Caco-2 (cell line): ENCODE results near the gene GPR157. TPM values are rescaled to one million over a fixed set of nuclear protein-coding genes. Genes with fewer than 3 reads are reported as not detected.

Experiments used
- BruUV-seq: library from RNA; stranded (reverse); fragments of 400-500 nt; replicated peaks from 2 replicates; lab custom pipeline; 2021; lab: Mats Ljungman, UMichigan
- CTCF ChIA-PET: fragments of 300-600 bp; sonication (Branson Sonifier 250); formaldehyde crosslinking; loops from one replicate; lab custom pipeline; 2022; ENCODE audit warnings: antibody characterized with exemption; lab: Charles Lee
- POLR2A ChIA-PET: fragments of 300-600 bp; sonication (Branson Sonifier 250); formaldehyde crosslinking; loops from one replicate; lab custom pipeline; 2022; ENCODE audit warnings: antibody characterized with exemption; lab: Charles Lee
- DNase-seq, 2 experiments: peaks; one replicate each; pipeline versions ENCODE4 v3.0.0 to v3.0.0-alpha.2; 2020 to 2022
- H3K27me3 ChIP-seq: replicated peaks from 2 replicates; pipeline ENCODE4 v1.6.0; 2011; ENCODE audit warnings: low read length; ENCODE audit not compliant: control insufficient read depth, insufficient read depth
- H3K36me3 ChIP-seq: 2 replicates; pipeline ENCODE4 v1.5.1; 2011; ENCODE audit warnings: low read length; ENCODE audit not compliant: control insufficient read depth, insufficient read depth
- H3K4me1 ChIP-seq: fragments of 250-450 bp; sonication (Bioruptor Pico); 2 replicates; pipeline ENCODE4 v1.5.1; 2020; ENCODE audit warnings: mild to moderate bottlenecking
- H3K4me3 ChIP-seq: 2 replicates; pipeline ENCODE4 v1.5.1; 2011; ENCODE audit warnings: low read depth, mild to moderate bottlenecking, control low read depth, low read length
- H3K9me3 ChIP-seq: fragments of 250-450 bp; sonication (Bioruptor Pico); 2 replicates; pipeline ENCODE4 v1.5.1; 2020; ENCODE audit warnings: mild to moderate bottlenecking, moderate library complexity
- H3K27ac Mint-ChIP-seq: one replicate; pipeline ENCODE4 v1.8.0; 2022; ENCODE audit warnings: mixed read lengths; ENCODE audit not compliant: unreplicated experiment
- H3K27me3 Mint-ChIP-seq: one replicate; pipeline ENCODE4 v1.8.0; 2022; ENCODE audit warnings: mixed read lengths; ENCODE audit not compliant: insufficient read depth, unreplicated experiment
- H3K36me3 Mint-ChIP-seq: one replicate; pipeline ENCODE4 v1.8.0; 2022; ENCODE audit warnings: mild to moderate bottlenecking, mixed read lengths; ENCODE audit not compliant: insufficient read depth, unreplicated experiment
- H3K4me1 Mint-ChIP-seq: one replicate; pipeline ENCODE4 v1.8.0; 2022; ENCODE audit warnings: low read depth, mixed read lengths; ENCODE audit not compliant: unreplicated experiment
- H3K4me3 Mint-ChIP-seq: one replicate; pipeline ENCODE4 v1.8.0; 2022; ENCODE audit warnings: mild to moderate bottlenecking, moderate library complexity, mixed read lengths; ENCODE audit not compliant: unreplicated experiment
- H3K9me3 Mint-ChIP-seq: one replicate; pipeline ENCODE4 v1.8.0; 2022; ENCODE audit warnings: mixed read lengths; ENCODE audit not compliant: unreplicated experiment
- intact Hi-C: fragments of 100-400 bp; cut with micrococcal nuclease; formaldehyde crosslinking; loops from one replicate; pipeline ENCODE4 v1.10.0; 2022; ENCODE audit not compliant: unreplicated experiment
- total RNA-seq: library from RNA; stranded (reverse); gene quantifications from 2 replicates; pipeline ENCODE4 v1.2.3, GENCODE V29; 2022
- TF ChIP-seq, protein P1 (sequence below), 2 experiments: fragments of 200-600 bp in 1 of 2; IDR thresholded peaks; 1 replicate in 1 of 2; 2 replicates in 1 of 2; pipeline versions ENCODE4 v1.5.1 to v1.8.0; 2011 to 2022; ENCODE audit warnings: antibody characterized with exemption in 1 of 2, control low read depth in 1 of 2, inconsistent platforms in 1 of 2, low read depth in 1 of 2, low read length in 1 of 2, mild to moderate bottlenecking in 1 of 2, moderate library complexity in 1 of 2; ENCODE audit not compliant: insufficient read depth in 1 of 2, severe bottlenecking in 1 of 2, unreplicated experiment in 1 of 2

Gene GPR157
- total RNA-seq, 1 experiment from 2014 or later = 17.2 TPM

GRCh38 chr1:9164532-9164900, 35.6 kb upstream of the GPR157 start:
- Mint-ChIP-seq H3K4me3 (no peak overlapping the region), H3K27me3 (no peaks in the 10 kb centered on the region), H3K27ac (peak overlapping the region; percentile 45), H3K36me3 (peaks cover 16% of the 10 kb centered on the region), H3K4me1 (peaks cover 11% of the 10 kb centered on the region), H3K9me3 (no peaks in the 10 kb centered on the region)
- intact Hi-C loops = no loop called here
- Histone ChIP-seq H3K36me3 (no peaks in the 10 kb centered on the region), H3K4me3 (no peak overlapping the region), H3K9me3 (no peaks in the 10 kb centered on the region), H3K27me3 (no peaks in the 10 kb centered on the region), H3K4me1 (peaks cover 24% of the 10 kb centered on the region)
- DNase-seq = no peak
- ChIA-PET CTCF (interaction anchor here (0.6 kb wide), 1 partner anchor 37 kb away, joined by 6 read pairs; no protein-coding TSS in a partner anchor), POLR2A (no interaction called here)
- TF ChIP-seq, protein P1, sequence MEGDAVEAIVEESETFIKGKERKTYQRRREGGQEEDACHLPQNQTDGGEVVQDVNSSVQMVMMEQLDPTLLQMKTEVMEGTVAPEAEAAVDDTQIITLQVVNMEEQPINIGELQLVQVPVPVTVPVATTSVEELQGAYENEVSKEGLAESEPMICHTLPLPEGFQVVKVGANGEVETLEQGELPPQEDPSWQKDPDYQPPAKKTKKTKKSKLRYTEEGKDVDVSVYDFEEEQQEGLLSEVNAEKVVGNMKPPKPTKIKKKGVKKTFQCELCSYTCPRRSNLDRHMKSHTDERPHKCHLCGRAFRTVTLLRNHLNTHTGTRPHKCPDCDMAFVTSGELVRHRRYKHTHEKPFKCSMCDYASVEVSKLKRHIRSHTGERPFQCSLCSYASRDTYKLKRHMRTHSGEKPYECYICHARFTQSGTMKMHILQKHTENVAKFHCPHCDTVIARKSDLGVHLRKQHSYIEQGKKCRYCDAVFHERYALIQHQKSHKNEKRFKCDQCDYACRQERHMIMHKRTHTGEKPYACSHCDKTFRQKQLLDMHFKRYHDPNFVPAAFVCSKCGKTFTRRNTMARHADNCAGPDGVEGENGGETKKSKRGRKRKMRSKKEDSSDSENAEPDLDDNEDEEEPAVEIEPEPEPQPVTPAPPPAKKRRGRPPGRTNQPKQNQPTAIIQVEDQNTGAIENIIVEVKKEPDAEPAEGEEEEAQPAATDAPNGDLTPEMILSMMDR (IDR thresholded peaks at IDR 0.05; ENCODE audit: insufficient read depth in 1 of 2, low read depth in 1 of 2, low read length in 1 of 2, severe bottlenecking in 1 of 2, unreplicated experiment in 1 of 2) = no peak
- no TSS peak for BruUV-seq

GRCh38 chr1:9161963-9162362, 33.1 kb upstream of the GPR157 start:
- Mint-ChIP-seq H3K27ac (peak overlapping the region; percentile 50), H3K4me3 (no peak overlapping the region), H3K27me3 (no peaks in the 10 kb centered on the region), H3K9me3 (no peaks in the 10 kb centered on the region), H3K4me1 (peaks cover 11% of the 10 kb centered on the region), H3K36me3 (peaks cover 11% of the 10 kb centered on the region)
- ChIA-PET POLR2A (no interaction called here), CTCF (no interaction called here)
- Histone ChIP-seq H3K36me3 (no peaks in the 10 kb centered on the region), H3K4me1 (peaks cover 24% of the 10 kb centered on the region), H3K4me3 (no peak overlapping the region), H3K9me3 (no peaks in the 10 kb centered on the region), H3K27me3 (no peaks in the 10 kb centered on the region)
- TF ChIP-seq, protein P1 (IDR thresholded peaks at IDR 0.05; ENCODE audit: insufficient read depth in 1 of 2, low read depth in 1 of 2, low read length in 1 of 2, severe bottlenecking in 1 of 2, unreplicated experiment in 1 of 2) = no peak
- intact Hi-C loops = no loop called here
- DNase-seq = no peak
- no TSS peak for BruUV-seq

GRCh38 chr1:9161342-9161741, 32.4 kb upstream of the GPR157 start:
- BruUV-seq = no TSS peak
- peaks cover 24% of the 10 kb centered on the region for H3K4me1 ChIP-seq

More at GRCh38 chr1:9161342-9161741, 32.4 kb upstream of the GPR157 start:
- Mint-ChIP-seq H3K36me3 (peaks cover 11% of the 10 kb centered on the region), H3K4me1 (peaks cover 11% of the 10 kb centered on the region), H3K9me3 (no peaks in the 10 kb centered on the region), H3K4me3 (no peak overlapping the region), H3K27me3 (no peaks in the 10 kb centered on the region), H3K27ac (peak overlapping the region; percentile 50)
- DNase-seq = no peak
- no peaks in the 10 kb centered on the region for H3K36me3 ChIP-seq
- TF ChIP-seq, protein P1 (IDR thresholded peaks at IDR 0.05; ENCODE audit: insufficient read depth in 1 of 2, low read depth in 1 of 2, low read length in 1 of 2, severe bottlenecking in 1 of 2, unreplicated experiment in 1 of 2) = no peak
- H3K27me3 ChIP-seq = no peaks in the 10 kb centered on the region
- ChIA-PET CTCF (no interaction called here), POLR2A (no interaction called here)
- H3K9me3 ChIP-seq = no peaks in the 10 kb centered on the region
- intact Hi-C loops = no loop called here
- H3K4me3 ChIP-seq = no peak overlapping the region
